Measurements from ENCODE around the gene SGPL1.
A peak's percentile ranks its signal among the peaks of the same experiment; 100 is the strongest.

Gene SGPL1

DNA sequence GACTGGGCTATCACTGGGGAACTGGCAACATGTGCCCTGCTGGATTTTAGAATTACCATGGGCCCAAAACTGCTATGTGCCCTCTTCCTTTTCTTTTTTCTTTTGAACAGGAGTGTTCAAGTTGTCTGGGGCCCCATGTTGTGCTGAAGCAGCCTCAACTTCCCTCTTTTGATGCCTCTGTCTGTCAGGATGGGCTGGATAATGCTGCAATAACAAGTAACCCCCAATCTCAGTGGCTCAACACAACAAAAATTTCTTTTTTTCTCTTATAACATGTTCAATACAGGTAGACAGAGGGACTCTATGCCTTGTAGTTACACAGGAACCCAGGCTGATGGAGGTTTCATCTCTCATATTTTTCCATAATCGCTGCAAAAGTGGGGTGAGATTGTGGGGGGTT lies 80.8 kb downstream of the SGPL1 start:
- TF ChIP-seq CTCF (conservative IDR thresholded peaks at IDR 0.05) = no peak
- H3K27ac ChIP-seq = no peak overlapping the region

DNA sequence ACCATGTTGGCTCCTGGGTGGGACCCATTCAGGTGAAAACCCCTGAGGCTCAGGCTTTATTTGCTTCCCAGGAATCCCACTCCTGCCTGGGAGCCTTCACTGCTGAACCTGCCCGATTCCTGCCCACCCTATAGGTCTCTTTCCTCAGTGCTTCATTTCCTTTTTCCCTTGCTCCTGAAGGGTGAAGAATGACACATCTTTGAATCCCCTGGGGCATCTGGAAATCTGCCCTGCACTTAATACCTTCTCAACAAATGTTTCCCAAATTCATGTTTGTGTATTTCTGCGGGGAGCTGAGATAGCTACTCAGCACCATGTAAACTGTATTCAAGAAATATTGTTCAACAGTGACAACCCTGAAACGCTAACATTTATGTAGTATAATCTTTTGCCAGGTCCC lies 82.9 kb downstream of the SGPL1 start:
- no peak for TF ChIP-seq CTCF (conservative IDR thresholded peaks at IDR 0.05)
- no peak overlapping the region for H3K27ac ChIP-seq

DNA sequence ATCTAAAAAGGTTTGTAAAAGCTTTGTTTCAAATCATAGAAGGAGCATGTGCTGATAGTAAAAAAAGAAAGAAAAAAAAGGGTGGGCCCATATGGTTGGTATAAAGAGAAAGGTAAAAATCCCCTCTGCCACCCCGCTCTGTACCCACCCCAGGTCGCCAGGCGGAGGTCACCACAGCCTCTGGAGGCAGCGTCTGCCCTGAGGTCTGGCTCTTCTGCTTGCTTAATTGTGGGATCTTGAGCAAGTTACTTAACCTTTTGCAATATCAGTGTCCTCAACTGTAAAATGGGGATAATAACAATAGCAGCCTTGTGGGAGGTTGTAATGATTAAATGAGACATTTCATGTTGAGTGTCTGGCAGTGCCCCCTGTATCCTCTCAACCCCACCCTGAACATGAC lies 83.3 kb downstream of the SGPL1 start:
- TF ChIP-seq CTCF (conservative IDR thresholded peaks at IDR 0.05) = no peak
- no peak overlapping the region for H3K27ac ChIP-seq

- TF ChIP-seq CTCF (conservative IDR thresholded peaks at IDR 0.05) = no peak
- H3K27ac ChIP-seq = no peak overlapping the region
Measured at GRCh38 chr10:70901276-70901878, 85.6 kb downstream of the SGPL1 start.

DNA sequence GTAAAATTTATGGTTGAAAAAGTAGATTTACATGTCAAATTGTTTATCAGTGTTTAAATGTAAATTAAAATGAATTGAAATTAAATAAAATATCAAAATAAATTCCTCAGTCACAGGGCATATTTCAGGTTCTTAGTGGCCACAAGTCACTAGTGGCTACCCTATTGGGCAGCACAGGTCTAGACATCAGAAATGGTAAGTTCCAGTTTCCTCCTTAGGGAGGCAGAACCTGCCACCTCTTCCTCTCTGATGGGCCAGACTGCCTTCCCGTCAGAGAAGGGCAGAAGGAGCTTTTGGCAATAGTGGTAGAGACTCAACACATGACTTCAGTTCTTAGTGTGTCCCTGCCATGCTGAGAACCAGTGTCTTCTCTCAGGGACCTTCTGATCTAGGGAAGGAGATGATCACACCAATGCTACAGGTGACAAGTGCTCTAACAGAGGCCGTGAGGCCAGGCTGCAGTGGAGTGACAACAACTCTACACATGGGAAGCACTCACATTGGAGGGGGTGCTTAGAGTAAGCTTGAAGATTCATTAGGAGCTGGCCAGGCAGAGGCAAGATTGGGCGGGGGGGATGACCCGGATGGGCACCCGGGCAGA lies 87.0 kb downstream of the SGPL1 start:
- H3K27ac ChIP-seq = no peak overlapping the region
- no peak for TF ChIP-seq CTCF (conservative IDR thresholded peaks at IDR 0.05)

DNA sequence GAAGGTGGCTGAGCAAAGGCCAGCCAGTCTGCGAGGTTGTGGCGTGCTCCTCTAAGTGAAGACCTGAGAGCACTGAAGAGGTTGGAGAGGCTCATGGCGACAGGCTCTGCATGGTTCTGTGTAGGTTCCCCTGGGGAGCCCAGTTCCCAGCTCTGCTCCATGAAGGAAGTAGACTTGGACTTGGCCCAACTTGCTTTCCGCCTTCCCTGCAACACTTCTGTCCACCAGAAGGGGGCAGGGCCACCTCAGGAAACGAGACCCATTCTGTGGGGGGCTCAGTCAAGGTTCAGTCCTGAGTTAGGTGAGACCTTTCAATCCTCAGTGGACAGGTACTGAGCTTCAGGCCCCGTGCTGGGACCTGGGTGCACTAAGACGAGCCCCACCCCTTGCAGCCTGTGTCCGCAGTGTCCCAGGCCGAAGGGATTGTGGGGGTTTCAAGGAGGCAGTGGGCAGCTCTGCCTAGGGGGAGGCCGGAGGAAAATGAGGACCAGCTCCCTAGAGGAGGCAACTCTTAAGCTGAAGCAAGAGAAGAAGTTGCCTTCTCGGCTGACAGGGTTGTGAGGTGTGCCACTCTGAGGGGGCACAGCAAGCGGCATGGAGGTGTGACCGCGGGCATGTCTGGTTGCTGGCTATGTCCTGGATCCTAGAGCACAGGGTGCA lies 87.6 kb downstream of the SGPL1 start:
- no peak overlapping the region for H3K27ac ChIP-seq
- TF ChIP-seq CTCF (conservative IDR thresholded peaks at IDR 0.05) = peak; percentile 80

- TF ChIP-seq CTCF (conservative IDR thresholded peaks at IDR 0.05) = no peak
- no peak overlapping the region for H3K27ac ChIP-seq
Measured at GRCh38 chr10:70905071-70906021, 89.6 kb downstream of the SGPL1 start.
